ENCODE data around the gene PON2. TPM values are rescaled to one million over a fixed set of nuclear protein-coding genes. Genes with fewer than 3 reads are reported as not detected.

The PON2 gene
- total RNA-seq, 1 donor from 2014 or later: 38.9 TPM

- DNase-seq (no peak), ATAC-seq (ENCODE audit: poor library complexity) (no peak)
- intact Hi-C loops (cut with DNase I): loop anchor here (10.0 kb wide), 1 partner anchor 79 kb away; no protein-coding TSS in a partner anchor
Observed at GRCh38 chr7:95375591-95376257, 59.1 kb downstream of the PON2 start.

DNA sequence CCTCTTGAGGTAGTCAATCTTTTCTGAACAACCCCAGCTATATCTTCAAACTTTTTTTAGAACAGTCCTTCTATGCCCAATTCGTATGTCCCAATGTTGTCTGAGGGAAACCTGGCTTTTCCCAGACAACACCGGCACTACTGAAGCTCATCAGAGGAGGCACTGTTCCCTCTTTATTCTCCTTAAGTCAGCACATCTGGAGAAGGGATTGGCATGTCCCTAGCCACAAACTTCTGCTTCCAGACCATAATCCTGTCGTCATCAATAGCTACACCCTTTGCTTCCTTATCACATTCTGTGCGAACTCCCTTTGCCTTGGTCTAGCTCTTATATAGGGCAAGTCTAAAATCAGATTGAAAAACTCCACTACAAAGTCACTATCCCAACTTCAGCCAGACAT is 61.5 kb downstream of the PON2 start:
- intact Hi-C loops (cut with DNase I): loop anchor here (10.0 kb wide), 1 partner anchor 81 kb away; no protein-coding TSS in a partner anchor
- ATAC-seq (ENCODE audit: poor library complexity) (no peak), DNase-seq (no peak)

DNA sequence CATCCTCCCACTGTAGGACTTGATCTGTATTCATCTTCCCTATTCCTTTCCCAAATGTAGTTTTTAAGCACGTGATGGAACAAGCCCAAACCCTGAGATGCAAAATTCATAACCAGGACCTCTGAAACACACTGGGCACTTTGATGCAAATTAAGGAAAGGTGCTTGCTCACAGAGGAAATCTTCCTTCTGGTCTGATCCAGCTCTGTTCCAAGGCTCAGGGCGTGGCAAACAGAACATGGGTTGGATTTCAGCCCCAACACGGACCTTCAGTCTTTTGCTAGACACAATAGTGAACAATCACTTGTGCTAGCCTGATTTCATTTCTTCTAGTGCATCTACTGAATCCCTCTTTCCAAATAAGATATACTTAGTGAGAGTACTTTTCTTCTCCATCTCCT is 66.6 kb downstream of the PON2 start:
- no peak for DNase-seq
- intact Hi-C loops (cut with DNase I): no loop called here
- ATAC-seq (ENCODE audit: poor library complexity): no peak

DNA sequence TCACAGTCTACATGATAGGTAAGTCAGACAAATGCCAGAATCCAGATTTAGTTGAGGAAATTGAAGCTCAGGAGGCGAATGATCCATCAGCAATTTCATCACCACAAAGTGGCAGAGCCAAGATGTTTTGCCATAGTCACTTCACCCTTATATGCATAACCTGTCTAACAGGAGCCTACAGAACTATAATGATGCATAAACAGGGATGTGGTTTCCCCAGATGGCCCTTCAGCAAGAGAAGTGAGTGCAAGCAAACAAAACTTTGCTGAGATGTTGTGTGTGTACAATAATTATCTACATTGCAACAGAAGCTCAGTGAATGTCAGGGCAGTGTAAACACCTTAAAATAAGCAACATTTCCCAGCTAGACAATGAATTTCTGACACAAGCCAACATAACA is 67.2 kb downstream of the PON2 start:
- ATAC-seq (ENCODE audit: poor library complexity): no peak
- intact Hi-C loops (cut with DNase I): no loop called here
- DNase-seq: no peak

DNA sequence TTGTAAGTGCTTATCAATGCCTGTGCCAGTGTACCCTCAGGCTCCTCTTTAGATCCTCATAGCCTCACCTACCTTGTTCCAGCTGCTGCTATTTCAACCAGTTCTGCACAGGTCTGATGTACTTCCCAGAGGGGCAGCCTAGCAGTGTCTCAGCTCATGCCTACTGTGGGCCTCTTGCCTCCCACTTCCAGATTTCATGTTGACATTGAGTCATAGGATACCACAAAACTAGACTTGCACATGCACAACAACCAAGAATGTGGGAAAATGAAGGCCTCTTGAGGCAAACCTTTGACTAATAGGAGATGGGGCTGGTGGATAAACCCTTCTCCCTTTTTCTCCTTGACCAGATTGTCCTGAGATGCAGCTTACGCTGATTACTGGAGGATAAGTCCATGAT is 69.7 kb downstream of the PON2 start:
- intact Hi-C loops (cut with DNase I): no loop called here
- no peak for ATAC-seq (ENCODE audit: poor library complexity)
- DNase-seq: no peak

GRCh38 chr7:95357623-95358022 is 77.2 kb downstream of the PON2 start:
- DNase-seq (no peak), ATAC-seq (ENCODE audit: poor library complexity) (no peak)
- intact Hi-C loops (cut with DNase I): no loop called here

Other genes with a start within 250 kb of the PON2 start
- gene PON1, start 110.5 kb downstream of the PON2 start, total RNA-seq: not detected
- 0.56 TPM for gene PON3, start 38.7 kb downstream of the PON2 start, total RNA-seq
- gene ASB4, start 50.9 kb upstream of the PON2 start, total RNA-seq: 7.8 TPM
- 374 TPM for gene PDK4, start 161.5 kb upstream of the PON2 start, total RNA-seq

Data from Right ventricle myocardium superior (tissue), 1 donor.